ENCODE measurements around the gene FGFRL1. TPM values are rescaled to one million over a fixed set of nuclear protein-coding genes. Genes with fewer than 3 reads are reported as not detected.

FGFRL1 gene
- total RNA-seq, 1 experiment from 2014 or later: 26.1 TPM

- Histone ChIP-seq H2AK5ac (ENCODE audit: insufficient read length, low read length) (no peak overlapping the region), H3K4me1 (ENCODE audit: insufficient read depth, low read length) (no peaks in the 10 kb centered on the region), H4K91ac (ENCODE audit: insufficient read length, low read depth, low read length) (no peak overlapping the region), H3K79me1 (ENCODE audit: insufficient read depth, low read depth, low read length, poor library complexity, severe bottlenecking) (no peaks in the 10 kb centered on the region), H2AFZ (ENCODE audit: low read length) (no peak overlapping the region), H3K79me2 (ENCODE audit: insufficient read depth, low read length) (no peaks in the 10 kb centered on the region), H3K23me2 (ENCODE audit: insufficient read length, low read depth, low read length, poor library complexity, severe bottlenecking) (no peaks in the 10 kb centered on the region), H4K20me1 (ENCODE audit: control insufficient read depth, insufficient read depth, insufficient read length) (no peaks in the 10 kb centered on the region), H3K18ac (ENCODE audit: insufficient read length, low read depth, low read length) (no peak overlapping the region), H3K4ac (ENCODE audit: low read depth, low read length) (no peak overlapping the region), H2BK20ac (ENCODE audit: low read depth, low read length, poor library complexity, severe bottlenecking) (no peak overlapping the region), H3K14ac (ENCODE audit: insufficient read depth, low read length) (no peak overlapping the region), H2BK120ac (ENCODE audit: low read depth, low read length, poor library complexity, severe bottlenecking) (no peak overlapping the region), H3K9me3 (ENCODE audit: control insufficient read depth, low read depth, low read length) (no peaks in the 10 kb centered on the region), H3K27ac (ENCODE audit: insufficient read length, low read depth, low read length) (no peak overlapping the region), H4K8ac (replicated peaks; ENCODE audit: insufficient read length, low read depth, low read length) (no peak overlapping the region), H2BK15ac (ENCODE audit: low read depth, low read length) (no peak overlapping the region), H3K27me3 (ENCODE audit: insufficient read depth, low read length) (no peaks in the 10 kb centered on the region; the same call in 1 of the 2 replicates), H3K4me2 (ENCODE audit: insufficient read depth, insufficient read length, low read length) (no peak overlapping the region), H3T11ph (ENCODE audit: low read length) (no peak overlapping the region), H2BK12ac (ENCODE audit: insufficient read length, low read depth, low read length) (no peak overlapping the region), H3K9ac (ENCODE audit: extremely low read depth, insufficient read length, low read length) (no peak overlapping the region), H3K56ac (ENCODE audit: insufficient read length, low read depth, low read length) (no peak overlapping the region), H4K5ac (ENCODE audit: insufficient read length, low read depth, low read length) (no peak overlapping the region), H2BK5ac (ENCODE audit: insufficient read length, low read length) (no peak overlapping the region), H3K23ac (ENCODE audit: insufficient read length, low read depth, low read length) (no peak overlapping the region)
- H3K27me3 Mint-ChIP-seq (ENCODE audit: low read depth): no peaks in the 10 kb centered on the region
- peak; percentile 39; the same call in 2 of the 3 replicates for TF ChIP-seq CTCF (conservative IDR thresholded peaks at IDR 0.05)
- no peak overlapping the region for H3K4me3 Mint-ChIP-seq
- WGBS (ENCODE audit: extremely low coverage, insufficient read length, low lambda C conversion rate): no CpG with 5 or more reads among the region's 54 CpGs
- no peaks in the 10 kb centered on the region for H3K9me3 Mint-ChIP-seq
- no peak for DNase-seq
- peaks cover 0 to 5% (median 0%) of the 10 kb centered on the region in 3 experiments; a peak in 1 of 7 replicates for H3K36me3 Mint-ChIP-seq (ENCODE audit: insufficient read depth in 1 of 3, low read depth in 3 of 3)
- H3K4me1 Mint-ChIP-seq: no peaks in the 10 kb centered on the region
- H3K27ac Mint-ChIP-seq: no peak overlapping the region
Measured at GRCh38 chr4:962231-963208, 48.9 kb upstream of the FGFRL1 start.

All from H9 (cell line).